ENCODE results near the gene EIF3L.

EIF3L gene

GRCh38 chr22:37925330-37925729 lies 76.1 kb downstream of the EIF3L start:
- H3K9ac ChIP-seq (ENCODE audit: low read depth, low read length), result no peak overlapping the region
- no peak overlapping the region for H3K4me2 ChIP-seq (ENCODE audit: insufficient read depth, low read length)
- no peak for TF ChIP-seq CTCF (IDR thresholded peaks at IDR 0.05; ENCODE audit: borderline replicate concordance, extremely low read depth, low read length, poor library complexity, severe bottlenecking)
- no peak for TF ChIP-seq EZH2 (IDR thresholded peaks at IDR 0.05; ENCODE audit: borderline replicate concordance, low read depth, low read length, severe bottlenecking)
- H3K27ac ChIP-seq (ENCODE audit: low read length), result no peak overlapping the region
- no peaks in the 10 kb centered on the region; the same call in 1 of the 2 replicates for H4K20me1 ChIP-seq (ENCODE audit: insufficient read depth, low read length)
- H3K9me3 ChIP-seq (ENCODE audit: insufficient read depth, low read length, severe bottlenecking), result no peaks in the 10 kb centered on the region
- DNase-seq (no peak), ATAC-seq (ENCODE audit: insufficient read depth, low read depth) (no peak)
- no peak overlapping the region for H2AFZ ChIP-seq (ENCODE audit: low read depth, low read length)
- H3K4me1 ChIP-seq (ENCODE audit: insufficient read depth, low read length), result no peaks in the 10 kb centered on the region
- no peaks in the 10 kb centered on the region for H3K27me3 ChIP-seq (ENCODE audit: insufficient read depth, low read length, poor library complexity)
- no peak overlapping the region for H3K4me3 ChIP-seq (ENCODE audit: low read depth in 1 of 2, low read length in 2 of 2)
- peaks cover 33% of the 10 kb centered on the region for H3K36me3 ChIP-seq (ENCODE audit: insufficient read depth, low read length)
- no peaks in the 10 kb centered on the region for H3K79me2 ChIP-seq (ENCODE audit: insufficient read depth, low read length)

GRCh38 chr22:37925767-37926166 lies 76.5 kb downstream of the EIF3L start:
- peaks cover 33% of the 10 kb centered on the region for H3K36me3 ChIP-seq (ENCODE audit: insufficient read depth, low read length)
- no peak overlapping the region for H2AFZ ChIP-seq (ENCODE audit: low read depth, low read length)
- H3K27me3 ChIP-seq (ENCODE audit: insufficient read depth, low read length, poor library complexity), result no peaks in the 10 kb centered on the region
- no peak overlapping the region for H3K4me3 ChIP-seq (ENCODE audit: low read depth in 1 of 2, low read length in 2 of 2)
- no peaks in the 10 kb centered on the region for H3K79me2 ChIP-seq (ENCODE audit: insufficient read depth, low read length)
- H3K9ac ChIP-seq (ENCODE audit: low read depth, low read length), result no peak overlapping the region
- H3K27ac ChIP-seq (ENCODE audit: low read length), result no peak overlapping the region
- H4K20me1 ChIP-seq (ENCODE audit: insufficient read depth, low read length), result no peaks in the 10 kb centered on the region; the same call in 1 of the 2 replicates
- DNase-seq (no peak), ATAC-seq (ENCODE audit: insufficient read depth, low read depth) (no peak)
- no peaks in the 10 kb centered on the region for H3K4me1 ChIP-seq (ENCODE audit: insufficient read depth, low read length)
- TF ChIP-seq CTCF (IDR thresholded peaks at IDR 0.05; ENCODE audit: borderline replicate concordance, extremely low read depth, low read length, poor library complexity, severe bottlenecking), result no peak
- H3K4me2 ChIP-seq (ENCODE audit: insufficient read depth, low read length), result no peak overlapping the region
- H3K9me3 ChIP-seq (ENCODE audit: insufficient read depth, low read length, severe bottlenecking), result no peaks in the 10 kb centered on the region

- H3K79me2 ChIP-seq (ENCODE audit: insufficient read depth, low read length), result no peaks in the 10 kb centered on the region
- ATAC-seq (ENCODE audit: insufficient read depth, low read depth) (no peak), DNase-seq (no peak)
- H3K27me3 ChIP-seq (ENCODE audit: insufficient read depth, low read length, poor library complexity), result no peaks in the 10 kb centered on the region
- no peaks in the 10 kb centered on the region for H3K9me3 ChIP-seq (ENCODE audit: insufficient read depth, low read length, severe bottlenecking)
- no peak overlapping the region for H3K4me3 ChIP-seq (ENCODE audit: low read depth in 1 of 2, low read length in 2 of 2)
- H3K4me2 ChIP-seq (ENCODE audit: insufficient read depth, low read length), result no peak overlapping the region
- peaks cover 33% of the 10 kb centered on the region for H3K36me3 ChIP-seq (ENCODE audit: insufficient read depth, low read length)
- TF ChIP-seq CTCF (IDR thresholded peaks at IDR 0.05; ENCODE audit: borderline replicate concordance, extremely low read depth, low read length, poor library complexity, severe bottlenecking) (no peak), EZH2 (IDR thresholded peaks at IDR 0.05; ENCODE audit: borderline replicate concordance, low read depth, low read length, severe bottlenecking) (no peak)
- H2AFZ ChIP-seq (ENCODE audit: low read depth, low read length), result no peak overlapping the region
- no peaks in the 10 kb centered on the region for H3K4me1 ChIP-seq (ENCODE audit: insufficient read depth, low read length)
- no peak overlapping the region for H3K9ac ChIP-seq (ENCODE audit: low read depth, low read length)
- no peaks in the 10 kb centered on the region; the same call in 1 of the 2 replicates for H4K20me1 ChIP-seq (ENCODE audit: insufficient read depth, low read length)
- no peak overlapping the region for H3K27ac ChIP-seq (ENCODE audit: low read length)
Measured at GRCh38 chr22:37926358-37926757, 77.1 kb downstream of the EIF3L start.

Measured in DND-41 (cell line).